T follicular helper cell (primary cell): ENCODE data around the gene MBL2.

Experiments used
- DNase-seq: peaks from one replicate; pipeline ENCODE4 v3.0.0-alpha.2; 2020; ENCODE audit warnings: low read depth
- total RNA-seq, 2 experiments: gene quantifications; one replicate each; lab custom pipeline; 2026; lab: John Stamatoyannopoulos, UW

The MBL2 gene
- 0 reads per million in 2 experiments for total RNA-seq

- DNase-seq: no peak
These were observed at the start of gene MBL2 for GRCh38 chr10:52772623-52773022. Gene MBL2, minus strand, starts transcription at chr10:52772784. Its CDS starts 1,149 bp downstream, at chr10:52771635.

GRCh38 chr10:52820309-52820708 is 47.7 kb upstream of the MBL2 start:
- DNase-seq: no peak

DNA sequence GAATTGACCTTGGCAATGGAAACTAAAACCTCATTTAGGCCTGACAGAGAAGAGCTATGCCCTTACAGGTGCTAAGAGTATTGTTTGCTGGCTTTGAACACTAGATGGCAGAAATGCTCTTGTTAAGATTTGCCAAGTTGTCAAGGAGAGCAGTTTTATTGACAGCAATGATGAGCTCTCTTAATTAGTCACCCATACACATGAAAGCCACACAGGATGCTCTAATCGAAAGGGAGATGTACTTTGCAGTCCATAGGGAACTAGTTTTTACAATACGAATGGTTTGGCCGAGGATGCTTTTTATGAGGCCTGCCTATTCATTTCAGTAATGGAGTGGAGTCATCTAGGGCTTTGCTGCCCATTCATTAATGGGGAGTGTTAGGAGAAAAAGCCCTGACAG is 45.4 kb upstream of the MBL2 start:
- DNase-seq: no peak

GRCh38 chr10:52814506-52814905 is 41.9 kb upstream of the MBL2 start:
- no peak for DNase-seq

DNA sequence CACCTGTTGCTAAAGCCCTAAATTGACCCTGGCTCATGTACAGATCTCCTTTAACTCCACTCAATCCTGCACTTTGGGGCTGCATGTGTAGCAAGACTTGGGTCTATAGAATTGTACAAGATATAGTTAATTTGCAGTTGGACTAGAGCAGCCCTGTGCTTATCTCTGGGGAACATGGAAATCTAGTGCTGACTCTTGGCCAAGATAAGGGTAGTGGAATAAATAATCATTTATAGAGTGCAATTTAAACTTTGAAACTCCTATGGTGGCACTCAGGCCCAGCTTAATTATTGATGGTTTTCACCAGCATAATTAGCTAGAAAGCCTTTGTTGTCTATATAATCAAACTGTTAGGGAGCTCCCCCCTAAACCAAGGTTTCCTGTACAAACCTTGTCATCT is 39.2 kb upstream of the MBL2 start:
- DNase-seq: no peak

GRCh38 chr10:52810761-52811160 is 38.2 kb upstream of the MBL2 start:
- DNase-seq: no peak

GRCh38 chr10:52807803-52808202 is 35.2 kb upstream of the MBL2 start:
- DNase-seq: no peak

DNA sequence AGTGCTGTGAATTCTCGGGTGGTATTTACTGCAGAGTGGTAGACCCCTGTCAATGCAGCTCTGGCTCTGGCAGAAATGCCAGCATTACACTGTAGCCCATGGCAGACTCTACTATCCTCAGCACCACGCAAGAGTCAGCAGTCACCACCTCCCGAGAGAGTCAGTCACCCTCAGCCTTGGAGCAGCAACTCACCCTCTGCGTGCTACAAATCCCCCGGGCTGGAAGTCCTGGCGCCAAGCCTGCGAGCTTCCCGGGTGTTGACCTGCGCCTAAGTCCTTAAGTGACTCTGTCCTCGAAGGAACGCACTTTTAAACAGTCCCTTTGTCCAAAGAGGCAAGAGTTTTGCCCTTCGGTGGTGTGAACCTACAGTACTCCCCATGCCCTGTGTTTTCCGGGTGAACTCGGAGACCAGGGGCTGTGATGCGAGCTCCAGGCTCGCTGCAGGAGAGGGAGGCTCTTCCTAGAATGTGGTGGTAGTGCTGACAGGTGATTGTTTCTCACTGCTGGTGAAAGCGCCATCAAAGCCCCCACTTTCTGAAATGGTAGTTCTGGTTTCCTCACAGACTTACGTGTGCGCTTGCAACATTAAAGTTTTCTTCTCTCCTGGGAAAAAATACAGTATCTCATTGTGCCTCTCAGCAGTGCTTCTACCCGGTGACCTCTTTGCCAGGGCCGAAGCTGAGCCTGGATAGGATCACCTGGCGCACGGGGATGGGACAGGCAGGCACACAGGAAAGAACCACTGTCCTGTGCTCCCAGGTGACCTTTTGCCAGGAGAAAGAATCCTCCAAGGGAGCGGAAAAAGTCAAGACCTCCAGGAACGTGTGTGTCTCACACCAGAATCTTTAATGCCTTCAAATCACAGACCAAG is 33.1 kb upstream of the MBL2 start:
- no peak for DNase-seq

- no peak for DNase-seq
These were observed 29.4 kb upstream of the MBL2 start for GRCh38 chr10:52801947-52802346.

- DNase-seq: no peak
These were observed 13.5 kb upstream of the MBL2 start for GRCh38 chr10:52786098-52786497.

DNA sequence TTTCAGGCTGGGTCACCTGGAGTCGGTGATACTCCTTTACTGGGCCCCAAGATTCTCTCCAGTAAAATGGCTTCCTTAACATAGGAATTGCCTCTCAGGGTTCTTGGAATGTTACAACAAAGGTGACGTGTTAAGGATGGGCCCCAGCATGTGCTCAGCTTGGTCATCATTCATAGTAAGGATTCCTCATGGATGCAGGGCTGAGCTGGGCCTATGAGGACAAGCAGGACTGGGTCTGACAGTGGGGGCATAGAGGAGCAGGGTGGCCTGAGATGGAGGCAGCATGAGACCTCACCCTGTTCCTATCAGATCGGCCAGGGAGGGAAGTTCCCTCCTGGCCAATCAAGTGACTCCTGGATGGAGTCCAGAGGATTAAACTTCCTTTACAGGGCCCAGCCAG is 12.8 kb upstream of the MBL2 start:
- DNase-seq: no peak

- DNase-seq: no peak
These were observed 11.1 kb upstream of the MBL2 start for GRCh38 chr10:52783726-52784125.

- no peak for DNase-seq
These were observed 10.0 kb upstream of the MBL2 start for GRCh38 chr10:52782554-52782953.

- no peak for DNase-seq
These were observed 8.0 kb upstream of the MBL2 start for GRCh38 chr10:52780391-52781155.

- no peak for DNase-seq
These were observed 7.2 kb upstream of the MBL2 start for GRCh38 chr10:52779541-52780390.

DNA sequence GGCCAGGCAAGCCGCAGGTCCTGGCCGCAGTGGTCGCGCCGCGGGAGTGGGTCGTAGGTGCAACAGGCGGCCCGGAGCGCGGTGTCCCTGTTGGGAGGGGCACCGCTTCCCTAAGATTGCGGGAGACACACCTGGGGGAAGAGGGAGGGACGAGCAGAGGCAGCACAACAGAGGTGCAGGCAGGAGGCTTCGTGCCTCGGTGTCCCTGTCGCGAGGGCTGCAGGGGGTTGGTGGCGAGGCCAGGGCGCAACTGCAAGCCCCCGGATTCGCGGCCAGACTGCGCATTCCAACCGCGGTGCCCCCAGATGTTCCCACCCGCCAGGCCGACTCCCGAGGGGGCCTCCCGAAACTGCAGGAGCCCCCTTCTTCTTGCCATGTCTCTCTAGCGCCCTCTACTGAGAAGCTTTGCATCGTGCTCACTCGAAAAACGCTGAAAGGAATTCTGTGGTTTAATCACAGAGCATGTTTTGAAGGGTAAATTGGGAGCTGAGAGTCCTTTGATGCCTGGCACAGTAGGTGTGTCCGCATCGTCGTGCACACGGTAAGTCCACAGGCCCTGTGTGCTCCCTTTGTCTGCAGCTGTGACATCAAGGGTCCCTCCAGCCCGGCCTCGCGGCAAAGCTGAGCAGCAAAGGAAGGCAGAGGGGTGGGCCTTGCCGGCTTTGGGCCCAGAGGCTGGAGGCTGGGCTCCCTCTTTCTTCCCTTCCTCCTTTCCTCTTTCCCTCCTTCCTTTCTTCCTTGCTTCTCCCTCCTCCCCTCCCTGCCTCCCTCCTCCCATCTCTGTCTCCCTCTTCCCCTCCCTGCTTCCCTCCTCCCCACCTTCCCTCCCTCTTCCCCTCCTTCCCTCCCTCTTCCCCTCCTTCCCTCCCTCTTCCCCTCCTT is 6.2 kb upstream of the MBL2 start:
- no peak for DNase-seq

DNA sequence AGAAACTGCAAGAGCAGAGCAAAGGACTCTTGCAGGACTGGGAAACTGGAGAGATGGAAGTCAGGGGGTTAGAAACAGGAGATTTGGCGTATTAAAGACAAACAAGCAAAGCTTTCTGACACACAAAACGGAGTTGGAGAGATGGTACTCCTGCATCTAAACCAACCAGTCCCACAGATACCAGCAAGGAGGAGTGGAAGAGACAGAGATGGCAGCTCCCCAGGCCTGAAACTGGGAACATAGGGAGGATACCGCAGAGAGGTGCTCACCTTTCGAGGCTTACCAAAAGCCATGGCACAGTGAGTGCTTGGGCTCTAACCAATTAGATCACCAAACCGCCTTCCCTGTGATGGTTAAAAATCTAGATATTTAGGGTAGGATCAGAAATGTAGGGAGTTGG is 4.8 kb upstream of the MBL2 start:
- no peak for DNase-seq

DNA sequence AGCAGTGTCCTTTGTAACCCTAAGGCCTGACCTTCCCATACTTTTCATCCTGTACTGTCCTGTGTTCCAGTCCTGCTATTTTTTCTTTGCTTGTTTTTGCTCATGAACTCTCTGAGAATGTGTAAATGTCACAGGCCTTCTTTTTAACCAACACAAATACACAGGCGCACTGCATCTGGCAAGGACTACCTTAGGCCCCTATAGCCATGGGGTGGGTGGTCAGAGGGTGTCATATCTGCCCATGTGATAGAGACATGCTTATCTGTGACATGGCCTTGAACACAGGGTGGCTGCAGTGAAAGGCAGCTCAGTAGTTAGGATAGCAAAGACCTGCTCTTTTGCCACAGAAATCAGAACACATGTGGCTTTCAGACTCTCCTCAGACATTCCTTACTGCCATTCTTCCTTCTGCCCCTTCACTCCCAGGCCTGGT is 3.9 kb upstream of the MBL2 start:
- DNase-seq: no peak

- DNase-seq: no peak
These were observed 2.6 kb upstream of the MBL2 start for GRCh38 chr10:52775132-52775647.

DNA sequence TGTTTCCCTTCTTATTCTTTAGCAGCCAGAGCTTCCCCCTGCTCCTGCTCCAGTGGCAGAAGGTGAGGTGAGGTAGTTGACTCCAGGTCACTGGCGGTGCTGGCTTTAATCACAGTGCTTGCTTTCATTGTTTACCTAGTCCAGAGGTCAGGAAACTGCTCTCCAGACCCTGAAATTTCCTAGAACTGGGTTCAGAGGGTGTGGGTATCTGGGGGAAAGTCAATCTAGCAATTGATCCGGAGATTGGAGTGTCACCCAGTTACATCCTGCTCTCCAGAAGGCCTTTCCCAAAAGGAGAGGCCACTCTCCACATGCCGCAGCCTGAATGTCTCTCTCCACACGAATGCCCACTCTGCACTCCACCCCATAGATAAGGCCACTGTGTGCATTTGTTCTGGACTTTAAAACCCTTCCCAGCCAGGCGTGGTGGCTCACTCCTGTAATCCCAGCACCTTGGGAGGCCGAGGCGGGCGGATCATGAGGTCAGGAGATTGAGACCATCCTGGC is 2.1 kb upstream of the MBL2 start:
- DNase-seq: no peak

- no peak for DNase-seq
These were observed 1.6 kb upstream of the MBL2 start for GRCh38 chr10:52774182-52774581.
